HL-60 (cell line): ENCODE data around the gene DOCK10.

Experiments
- DNase-seq, 2 experiments: peaks; one replicate each; pipeline ENCODE4 v3.0.0-alpha.2; 2010 to 2020; ENCODE audit warnings: low read depth in 1 of 2, low spot score in 1 of 2
- H3K27ac ChIP-seq: fragments of 250-450 bp; sonication (Bioruptor Pico); replicated peaks from 2 replicates; pipeline ENCODE4 v1.5.1; 2020; ENCODE audit warnings: mild to moderate bottlenecking, moderate library complexity
- H3K27me3 ChIP-seq: fragments of 250-450 bp; sonication (Bioruptor Pico); 2 replicates; pipeline ENCODE4 v1.5.1; 2021; ENCODE audit warnings: mild to moderate bottlenecking, moderate library complexity; ENCODE audit not compliant: insufficient read depth, poor library complexity, severe bottlenecking
- H3K4me3 ChIP-seq: replicated peaks from 2 replicates; pipeline ENCODE4 v1.5.1; 2011; ENCODE audit warnings: mild to moderate bottlenecking, control low read depth, low read length; ENCODE audit not compliant: insufficient read depth
- GABPA ChIP-seq: IDR thresholded peaks from 2 replicates; pipeline ENCODE4 v1.6.1; 2012; ENCODE audit warnings: low read depth
- POLR2AphosphoS5 ChIP-seq: IDR thresholded peaks from 2 replicates; pipeline ENCODE4 v1.6.1; 2012; ENCODE audit warnings: low read depth
- REST ChIP-seq: IDR thresholded peaks from 2 replicates; pipeline ENCODE4 v1.6.1; 2012; ENCODE audit warnings: low read depth; ENCODE audit not compliant: insufficient replicate concordance
- SPI1 ChIP-seq: IDR thresholded peaks from 2 replicates; pipeline ENCODE4 v1.6.1; 2012; ENCODE audit warnings: low read depth, mild to moderate bottlenecking, borderline replicate concordance
- TF ChIP-seq, protein P1 (sequence below): IDR thresholded peaks from one replicate; pipeline ENCODE4 v1.5.1; 2011; ENCODE audit warnings: low read length, control low read depth, inconsistent platforms; ENCODE audit not compliant: insufficient read depth

The DOCK10 gene

GRCh38 chr2:224772494-224772893 is 269.8 kb downstream of the DOCK10 start:
- no peak for DNase-seq
- H3K27ac ChIP-seq: no peak overlapping the region

DNA sequence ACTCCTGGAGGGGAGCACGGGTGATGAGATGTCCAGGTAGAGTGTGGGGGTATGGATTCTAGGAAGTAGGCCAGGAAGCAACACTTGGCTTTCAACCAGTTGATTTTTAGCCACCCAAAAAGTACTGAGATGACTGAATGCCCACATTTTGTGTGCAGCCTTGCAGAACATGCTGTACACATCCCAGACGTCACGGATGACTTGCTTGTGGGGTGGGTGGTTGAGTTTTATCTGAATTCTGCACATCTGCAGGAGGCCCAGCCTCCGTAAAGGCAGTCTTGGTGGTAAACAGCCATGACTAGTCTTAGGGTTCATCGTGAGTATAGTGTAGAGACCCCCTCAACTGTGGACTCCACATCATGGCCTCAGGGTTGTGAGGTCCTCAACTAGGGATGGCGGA is 272.8 kb downstream of the DOCK10 start:
- no peak for DNase-seq
- no peaks in the 10 kb centered on the region for H3K27me3 ChIP-seq
- H3K4me3 ChIP-seq: no peak overlapping the region
- no peak overlapping the region for H3K27ac ChIP-seq
- TF ChIP-seq SPI1 (no peak), POLR2AphosphoS5 (no peak), GABPA (no peak), REST (no peak)
- TF ChIP-seq, protein P1, sequence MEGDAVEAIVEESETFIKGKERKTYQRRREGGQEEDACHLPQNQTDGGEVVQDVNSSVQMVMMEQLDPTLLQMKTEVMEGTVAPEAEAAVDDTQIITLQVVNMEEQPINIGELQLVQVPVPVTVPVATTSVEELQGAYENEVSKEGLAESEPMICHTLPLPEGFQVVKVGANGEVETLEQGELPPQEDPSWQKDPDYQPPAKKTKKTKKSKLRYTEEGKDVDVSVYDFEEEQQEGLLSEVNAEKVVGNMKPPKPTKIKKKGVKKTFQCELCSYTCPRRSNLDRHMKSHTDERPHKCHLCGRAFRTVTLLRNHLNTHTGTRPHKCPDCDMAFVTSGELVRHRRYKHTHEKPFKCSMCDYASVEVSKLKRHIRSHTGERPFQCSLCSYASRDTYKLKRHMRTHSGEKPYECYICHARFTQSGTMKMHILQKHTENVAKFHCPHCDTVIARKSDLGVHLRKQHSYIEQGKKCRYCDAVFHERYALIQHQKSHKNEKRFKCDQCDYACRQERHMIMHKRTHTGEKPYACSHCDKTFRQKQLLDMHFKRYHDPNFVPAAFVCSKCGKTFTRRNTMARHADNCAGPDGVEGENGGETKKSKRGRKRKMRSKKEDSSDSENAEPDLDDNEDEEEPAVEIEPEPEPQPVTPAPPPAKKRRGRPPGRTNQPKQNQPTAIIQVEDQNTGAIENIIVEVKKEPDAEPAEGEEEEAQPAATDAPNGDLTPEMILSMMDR: no peak

More at GRCh38 chr2:224772494-224772893, 269.8 kb downstream of the DOCK10 start:
- H3K4me3 ChIP-seq: no peak overlapping the region
- no peak for TF ChIP-seq GABPA
- no peak for TF ChIP-seq REST
- TF ChIP-seq, protein P1: no peak
- no peak for TF ChIP-seq SPI1
- no peak for TF ChIP-seq POLR2AphosphoS5
- no peaks in the 10 kb centered on the region for H3K27me3 ChIP-seq

DNA sequence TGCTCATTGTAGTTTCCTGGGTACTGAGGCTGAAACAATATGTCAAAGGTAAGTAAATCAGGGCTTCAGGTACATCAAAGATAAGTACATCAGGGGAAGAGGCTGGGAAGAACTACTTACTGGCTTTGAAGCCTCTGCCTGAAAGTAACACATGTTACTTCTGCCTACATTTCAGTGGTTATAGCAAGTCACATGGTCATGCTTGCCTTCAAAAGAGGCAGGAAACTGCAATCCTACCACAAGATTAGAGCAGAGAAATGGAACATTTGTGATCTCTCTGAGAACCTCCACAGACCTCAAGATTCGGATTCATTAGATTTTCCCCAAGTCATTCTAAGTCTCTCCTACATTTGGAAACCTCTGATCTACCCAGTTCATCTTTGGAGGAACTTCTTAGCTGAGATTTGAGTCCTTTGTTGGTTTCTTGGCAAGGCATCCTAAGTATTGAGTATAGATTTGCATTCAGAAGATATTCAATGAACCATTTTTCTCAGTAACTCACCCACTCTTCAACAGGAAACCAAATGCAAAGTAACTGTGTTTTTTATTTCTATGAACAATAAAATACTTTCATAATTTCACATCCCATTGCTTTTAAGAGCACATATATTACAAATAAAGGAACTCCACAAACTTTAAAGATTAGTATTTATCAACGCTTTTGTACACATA is 277.6 kb downstream of the DOCK10 start:
- Histone ChIP-seq H3K4me3 (no peak overlapping the region), H3K27ac (no peak overlapping the region), H3K27me3 (no peaks in the 10 kb centered on the region)
- TF ChIP-seq REST (no peak), SPI1 (no peak), POLR2AphosphoS5 (no peak), GABPA (no peak)
- TF ChIP-seq, protein P1: no peak
- DNase-seq: no peak
